B cell (primary cell): ENCODE data around the gene EMP1.

Experiments used
- CTCF ChIP-seq: fragments of 200-600 bp; IDR thresholded peaks from one replicate; pipeline ENCODE4 v1.8.0; 2022; ENCODE audit warnings: antibody characterized with exemption, mild to moderate bottlenecking
- EZH2 ChIP-seq: IDR thresholded peaks from 2 replicates; pipeline ENCODE4 v1.6.1; 2012; ENCODE audit warnings: borderline replicate concordance, low read depth, mild to moderate bottlenecking, moderate library complexity, low read length; ENCODE audit not compliant: insufficient read depth, poor library complexity, severe bottlenecking

GRCh38 chr12:13148485-13148847, 48.1 kb upstream of the EMP1 start:
- no peak for TF ChIP-seq CTCF
- TF ChIP-seq EZH2, result no peak
